Astrocyte (in vitro differentiated cells and primary cell): ENCODE data around the gene CFAP45. TPM values are rescaled to one million over a fixed set of nuclear protein-coding genes. Genes with fewer than 3 reads are reported as not detected.

Experiments
- DNase-seq: peaks from one replicate; pipeline ENCODE4 v3.0.0-alpha.2; 2010; ENCODE audit warnings: low read depth
- FAIRE-seq: peaks from 2 replicates; lab custom pipeline; 2011; peaks lifted over from hg19 to GRCh38; lab: Jason Lieb, UNC
- H2AFZ ChIP-seq: 2 replicates; pipeline ENCODE4 v1.6.0; 2012; ENCODE audit warnings: low read depth, low read length, inconsistent platforms
- H3K27ac ChIP-seq: 2 replicates; pipeline ENCODE4 v1.5.1; 2011; ENCODE audit warnings: low read depth, low read length, inconsistent platforms
- H3K27me3 ChIP-seq: 2 replicates; pipeline ENCODE4 v1.6.0; 2011; ENCODE audit warnings: low read length, inconsistent platforms; ENCODE audit not compliant: insufficient read depth
- H3K36me3 ChIP-seq: 2 replicates; pipeline ENCODE4 v1.5.1; 2011; ENCODE audit warnings: low read length, inconsistent platforms; ENCODE audit not compliant: insufficient read depth
- H3K4me1 ChIP-seq: 2 replicates; pipeline ENCODE4 v1.5.1; 2011; ENCODE audit warnings: low read length, inconsistent platforms; ENCODE audit not compliant: insufficient read depth
- H3K4me2 ChIP-seq: 2 replicates; pipeline ENCODE4 v1.6.0; 2012; ENCODE audit warnings: low read length, inconsistent platforms
- H3K4me3 ChIP-seq: 2 replicates; pipeline ENCODE4 v1.5.1; 2011; ENCODE audit warnings: low read depth, mild to moderate bottlenecking, low read length, inconsistent platforms; ENCODE audit not compliant: insufficient read depth
- H3K79me2 ChIP-seq: 2 replicates; pipeline ENCODE4 v1.6.0; 2012; ENCODE audit warnings: mild to moderate bottlenecking, low read length, inconsistent platforms; ENCODE audit not compliant: insufficient read depth
- H3K9ac ChIP-seq: 2 replicates; pipeline ENCODE4 v1.6.0; 2012; ENCODE audit warnings: mild to moderate bottlenecking, low read length, inconsistent platforms
- H3K9me3 ChIP-seq: 2 replicates; pipeline ENCODE4 v1.5.1; 2012; ENCODE audit warnings: low read depth, mild to moderate bottlenecking, low read length, inconsistent platforms; ENCODE audit not compliant: insufficient read depth
- H4K20me1 ChIP-seq: 2 replicates; pipeline ENCODE4 v1.6.0; 2012; ENCODE audit warnings: low read length, inconsistent platforms; ENCODE audit not compliant: insufficient read depth
- H3K27ac Mint-ChIP-seq: one replicate; pipeline ENCODE4 v1.8.0; 2021; ENCODE audit warnings: mild to moderate bottlenecking, mixed read lengths; ENCODE audit not compliant: unreplicated experiment
- H3K27me3 Mint-ChIP-seq: one replicate; pipeline ENCODE4 v1.8.0; 2021; ENCODE audit warnings: low read depth, mixed read lengths; ENCODE audit not compliant: unreplicated experiment
- H3K36me3 Mint-ChIP-seq: one replicate; pipeline ENCODE4 v1.8.0; 2021; ENCODE audit warnings: low read depth, mixed read lengths; ENCODE audit not compliant: unreplicated experiment
- H3K4me1 Mint-ChIP-seq: one replicate; pipeline ENCODE4 v1.8.0; 2021; ENCODE audit warnings: low read depth, mixed read lengths; ENCODE audit not compliant: unreplicated experiment
- H3K4me3 Mint-ChIP-seq: one replicate; pipeline ENCODE4 v1.8.0; 2021; ENCODE audit warnings: mild to moderate bottlenecking, moderate library complexity, mixed read lengths; ENCODE audit not compliant: unreplicated experiment
- H3K9me3 Mint-ChIP-seq: one replicate; pipeline ENCODE4 v1.8.0; 2021; ENCODE audit warnings: mild to moderate bottlenecking, mixed read lengths; ENCODE audit not compliant: unreplicated experiment
- CTCF ChIP-seq: IDR thresholded peaks from 2 replicates; pipeline ENCODE4 v1.5.1; 2011; ENCODE audit warnings: low read depth, mild to moderate bottlenecking, inconsistent platforms, low read length, moderate library complexity; ENCODE audit not compliant: insufficient read depth
- EZH2 ChIP-seq: IDR thresholded peaks from 2 replicates; pipeline ENCODE4 v1.6.1; 2012; ENCODE audit warnings: mild to moderate bottlenecking, low read length, inconsistent platforms; ENCODE audit not compliant: insufficient read depth
- total RNA-seq: library from RNA; stranded (reverse); gene quantifications from 2 replicates; pipeline ENCODE4 v1.2.1, GENCODE V29; 2021

The CFAP45 gene
- total RNA-seq, 1 donor from 2014 or later: 3.2 TPM

GRCh38 chr1:159845751-159846629, 54.0 kb downstream of the CFAP45 start:
- Histone ChIP-seq H4K20me1 (no peaks in the 10 kb centered on the region), H3K9ac (no peak overlapping the region), H3K36me3 (no peaks in the 10 kb centered on the region), H3K27ac (no peak overlapping the region), H3K4me3 (no peak overlapping the region), H3K4me1 (peaks cover 18% of the 10 kb centered on the region), H3K27me3 (no peaks in the 10 kb centered on the region), H3K4me2 (no peak overlapping the region), H2AFZ (no peak overlapping the region), H3K79me2 (no peaks in the 10 kb centered on the region), H3K9me3 (no peaks in the 10 kb centered on the region)
- Mint-ChIP-seq H3K4me1 (peaks cover 37% of the 10 kb centered on the region), H3K4me3 (no peak overlapping the region), H3K27me3 (peaks cover 8% of the 10 kb centered on the region), H3K36me3 (peaks cover 3% of the 10 kb centered on the region), H3K27ac (peak overlapping the region; percentile 8), H3K9me3 (peaks cover 11% of the 10 kb centered on the region)
- DNase-seq (no peak), FAIRE-seq (no peak)
- no peak for TF ChIP-seq CTCF
- TF ChIP-seq EZH2: no peak

- Mint-ChIP-seq H3K4me1 (peaks cover 20% of the 10 kb centered on the region), H3K27ac (no peak overlapping the region), H3K9me3 (peaks cover 11% of the 10 kb centered on the region), H3K27me3 (peaks cover 8% of the 10 kb centered on the region), H3K36me3 (peaks cover 5% of the 10 kb centered on the region), H3K4me3 (no peak overlapping the region)
- no peak for FAIRE-seq
- no peaks in the 10 kb centered on the region for H3K27me3 ChIP-seq
- no peak overlapping the region for H3K4me3 ChIP-seq
- no peak for DNase-seq
- H2AFZ ChIP-seq: no peak overlapping the region
- H4K20me1 ChIP-seq: no peaks in the 10 kb centered on the region
- no peaks in the 10 kb centered on the region for H3K36me3 ChIP-seq
- H3K27ac ChIP-seq: no peak overlapping the region
- H3K9me3 ChIP-seq: no peaks in the 10 kb centered on the region
- no peak for TF ChIP-seq CTCF
- no peak for TF ChIP-seq EZH2
- peaks cover 4% of the 10 kb centered on the region for H3K4me1 ChIP-seq
- H3K9ac ChIP-seq: no peak overlapping the region
- H3K4me2 ChIP-seq: no peak overlapping the region
- H3K79me2 ChIP-seq: no peaks in the 10 kb centered on the region
Observed at GRCh38 chr1:159843459-159843858, 56.5 kb downstream of the CFAP45 start.

- Histone ChIP-seq H3K36me3 (no peaks in the 10 kb centered on the region), H3K27ac (no peak overlapping the region), H4K20me1 (no peaks in the 10 kb centered on the region), H3K9me3 (no peaks in the 10 kb centered on the region), H3K4me2 (no peak overlapping the region), H3K79me2 (no peaks in the 10 kb centered on the region), H3K27me3 (no peaks in the 10 kb centered on the region), H3K4me3 (no peak overlapping the region), H3K4me1 (no peaks in the 10 kb centered on the region), H2AFZ (no peak overlapping the region), H3K9ac (no peak overlapping the region)
- no peak for TF ChIP-seq EZH2
- TF ChIP-seq CTCF: no peak
- Mint-ChIP-seq H3K4me3 (no peak overlapping the region), H3K36me3 (peaks cover 6% of the 10 kb centered on the region), H3K27ac (no peak overlapping the region), H3K27me3 (peaks cover 12% of the 10 kb centered on the region), H3K9me3 (peaks cover 9% of the 10 kb centered on the region), H3K4me1 (peaks cover 14% of the 10 kb centered on the region)
- FAIRE-seq (no peak), DNase-seq (no peak)
Observed at GRCh38 chr1:159841749-159842148, 58.2 kb downstream of the CFAP45 start.
